ENCODE measurements around the gene CHKA.

DNA sequence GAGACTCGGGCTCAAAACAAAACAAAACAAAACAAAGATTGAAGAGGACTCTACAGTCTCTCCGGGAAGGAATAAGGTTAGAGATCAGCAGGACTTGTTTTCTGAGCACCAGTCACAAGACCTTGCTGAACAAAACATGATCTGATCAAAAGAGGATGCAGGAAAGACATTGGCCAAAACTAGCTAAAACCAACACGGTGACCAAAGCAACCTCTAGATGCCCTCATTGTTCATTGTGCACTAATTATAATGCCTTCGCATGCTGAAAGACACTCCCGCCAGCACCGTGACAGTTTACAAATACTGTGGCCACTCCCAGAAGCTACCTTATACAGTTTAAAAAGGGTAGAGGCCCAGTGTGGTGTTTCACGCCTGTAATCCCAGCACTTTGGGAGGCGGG lies 15.7 kb upstream of the CHKA start:
- no peak for TF ChIP-seq SIN3A (IDR thresholded peaks at IDR 0.05; ENCODE audit: borderline replicate concordance, insufficient read depth, low read length)
- no peak for TF ChIP-seq POLR2AphosphoS5 (IDR thresholded peaks at IDR 0.05; ENCODE audit: low read depth, low read length)
